A172 (cell line): ENCODE measurements around the gene FKBP4. TPM values are rescaled to one million over a fixed set of nuclear protein-coding genes. Genes with fewer than 3 reads are reported as not detected.

Source experiments
- DNase-seq: peaks from one replicate; pipeline ENCODE4 v3.0.0-alpha.2; 2015; ENCODE audit warnings: low spot score
- total RNA-seq: library from RNA; depleted of rRNA; stranded (reverse); fragments of >200 nt; shearing (Covaris generic); gene quantifications from 2 replicates; pipeline ENCODE4 v1.2.3, GENCODE V29; 2014

FKBP4 gene
- total RNA-seq, 1 experiment from 2014 or later, result 45.5 TPM

GRCh38 chr12:2779281-2779680, 15.5 kb upstream of the FKBP4 start:
- no peak for DNase-seq

DNA sequence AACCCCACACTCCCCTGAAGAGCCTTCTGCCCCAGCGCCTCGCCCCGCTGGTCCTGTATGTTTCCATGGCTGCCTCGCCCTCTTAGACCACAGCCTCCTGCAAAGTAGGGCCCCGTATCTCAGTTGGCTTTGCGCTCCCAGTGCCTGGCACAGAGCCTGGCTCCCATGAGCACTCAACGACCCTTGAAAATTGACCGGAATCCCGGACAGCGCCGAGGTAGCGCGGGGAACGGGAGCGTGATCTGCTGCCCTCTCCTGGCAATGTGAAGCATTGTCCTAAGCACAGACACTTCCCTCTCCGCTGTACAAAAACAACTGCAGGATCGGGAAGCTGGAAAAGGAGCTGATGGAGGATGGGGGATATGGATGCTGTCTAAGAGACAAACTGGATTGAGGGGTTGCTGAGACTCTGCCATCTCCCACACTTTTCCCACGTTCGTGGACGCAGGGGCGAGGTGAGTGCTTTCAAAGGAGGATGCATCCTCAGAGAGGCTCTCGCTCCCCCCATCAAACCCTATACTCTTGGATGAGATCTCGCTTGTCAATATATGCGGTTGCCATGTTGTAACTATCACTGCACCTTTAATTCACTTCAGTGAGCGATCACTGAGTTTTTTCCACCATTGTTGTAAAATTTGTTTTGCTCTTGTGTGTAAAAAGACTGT, 10.7 kb upstream of the FKBP4 start:
- peak; percentile 15 for DNase-seq

GRCh38 chr12:2785017-2785416, 9.8 kb upstream of the FKBP4 start:
- no peak for DNase-seq

DNA sequence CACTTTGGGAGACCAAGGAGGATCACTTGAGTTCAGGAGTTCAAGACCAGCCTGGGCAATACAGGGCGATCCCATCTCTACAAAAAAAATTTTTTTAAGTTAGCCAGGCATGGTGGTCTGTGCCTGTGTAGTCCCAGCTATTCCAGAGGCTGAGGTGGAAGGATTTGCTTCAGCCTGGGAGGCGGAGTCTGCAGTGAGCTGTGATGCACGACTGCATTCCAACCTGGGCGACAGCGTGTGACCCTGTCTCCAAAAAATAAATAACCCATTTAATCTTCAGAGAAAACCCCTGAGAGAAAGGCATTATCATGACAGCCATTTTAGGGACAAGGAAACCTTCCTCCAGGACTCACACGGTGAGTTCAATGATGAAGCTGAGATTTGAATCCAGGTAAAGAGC, 3.7 kb upstream of the FKBP4 start:
- no peak for DNase-seq

GRCh38 chr12:2792671-2793500, 1.9 kb upstream of the FKBP4 start:
- no peak for DNase-seq

DNA sequence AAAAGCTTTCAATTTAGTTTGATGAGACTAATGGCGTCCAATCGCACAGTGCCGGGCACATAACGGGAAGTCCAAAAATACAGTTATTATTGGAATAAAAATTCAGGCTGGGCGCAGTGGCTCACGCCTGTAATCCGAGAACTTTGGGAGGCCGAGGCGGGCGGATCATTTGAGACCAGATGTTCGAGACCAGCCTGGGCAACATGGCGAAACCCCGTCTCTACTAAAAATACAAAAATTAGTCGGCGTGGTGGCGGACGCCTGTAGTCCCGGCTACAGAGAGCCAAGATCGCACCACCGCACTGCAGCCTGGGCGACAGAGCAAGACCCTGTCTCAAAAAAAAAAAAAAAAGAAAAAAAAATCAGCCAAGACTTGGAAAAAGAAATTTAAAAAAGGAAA, 1.2 kb upstream of the FKBP4 start:
- no peak for DNase-seq

GRCh38 chr12:2794191-2794735, 507 bp upstream of the FKBP4 start:
- no peak for DNase-seq

GRCh38 chr12:2795291-2796186, 769 bp downstream of the FKBP4 start:
- DNase-seq, result peak; percentile 12

GRCh38 chr12:2796187-2796666, 1.5 kb downstream of the FKBP4 start:
- no peak for DNase-seq

DNA sequence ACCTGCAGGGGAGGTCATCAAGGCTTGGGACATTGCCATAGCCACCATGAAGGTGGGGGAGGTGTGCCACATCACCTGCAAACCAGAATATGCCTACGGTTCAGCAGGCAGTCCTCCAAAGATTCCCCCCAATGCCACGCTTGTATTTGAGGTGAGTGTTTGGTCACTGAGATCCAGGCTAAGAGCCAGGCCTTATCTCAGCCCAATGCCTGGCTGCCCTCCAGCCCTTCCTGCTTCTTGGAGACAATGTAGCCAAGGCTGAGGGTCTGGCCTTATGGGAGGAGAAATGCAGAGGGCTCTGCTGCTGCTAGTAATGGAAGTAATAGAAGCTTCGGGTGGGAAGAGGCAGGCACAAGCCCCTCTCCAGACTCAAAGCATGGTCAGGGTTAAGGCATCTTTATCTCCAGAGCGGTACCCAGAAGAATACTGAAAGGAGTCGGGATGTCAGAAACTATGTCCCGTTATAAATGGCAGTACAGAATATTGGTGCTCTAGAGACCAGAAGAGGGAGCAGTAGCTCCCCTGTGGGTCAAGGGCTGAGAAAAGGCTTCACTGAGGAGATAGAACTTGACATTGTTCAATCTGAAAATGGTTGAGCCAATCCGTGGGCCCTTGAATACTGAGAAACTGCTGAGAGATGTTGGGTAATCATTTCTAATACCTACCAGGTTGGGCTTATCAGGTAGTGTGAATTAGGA, 3.1 kb downstream of the FKBP4 start:
- DNase-seq, result no peak

GRCh38 chr12:2800046-2800570, 5.3 kb downstream of the FKBP4 start:
- no peak for DNase-seq

DNA sequence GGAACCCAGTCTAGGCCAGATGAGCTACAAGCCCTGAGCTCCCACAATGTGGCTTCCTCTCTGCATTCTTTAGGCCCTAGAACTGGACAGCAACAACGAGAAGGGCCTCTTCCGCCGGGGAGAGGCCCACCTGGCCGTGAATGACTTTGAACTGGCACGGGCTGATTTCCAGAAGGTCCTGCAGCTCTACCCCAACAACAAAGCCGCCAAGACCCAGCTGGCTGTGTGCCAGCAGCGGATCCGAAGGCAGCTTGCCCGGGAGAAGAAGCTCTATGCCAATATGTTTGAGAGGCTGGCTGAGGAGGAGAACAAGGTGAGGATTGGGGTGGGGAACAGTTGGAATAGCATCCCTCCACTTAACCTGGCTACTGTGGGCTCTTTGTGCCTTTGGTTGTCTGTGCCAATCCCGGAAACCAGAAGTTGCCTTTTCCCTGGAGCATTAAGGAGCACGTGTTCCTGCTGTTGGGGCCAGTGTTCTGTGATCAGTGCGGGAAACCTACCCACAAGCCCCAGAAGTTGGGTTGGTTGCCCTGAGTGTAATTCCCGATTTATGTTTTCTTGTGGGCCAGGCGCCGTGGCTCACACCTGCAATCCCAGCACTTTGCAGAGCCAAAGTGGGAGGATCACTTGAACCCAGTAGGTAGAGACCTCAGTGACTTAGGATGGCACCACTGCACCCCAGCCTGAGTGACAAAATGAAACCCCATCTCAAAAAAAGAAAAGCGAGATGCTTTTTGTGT, 6.4 kb downstream of the FKBP4 start:
- DNase-seq, result no peak

GRCh38 chr12:2803635-2804392, 9.0 kb downstream of the FKBP4 start:
- no peak for DNase-seq

- DNase-seq, result peak; percentile 17
Observed at GRCh38 chr12:2804393-2805142, 9.8 kb downstream of the FKBP4 start.

- no peak for DNase-seq
Observed at GRCh38 chr12:2805143-2805520, 10.4 kb downstream of the FKBP4 start.

- no peak for DNase-seq
Observed at GRCh38 chr12:2806700-2807099, 11.9 kb downstream of the FKBP4 start.

- no peak for DNase-seq
Observed at GRCh38 chr12:2811801-2812200, 17.0 kb downstream of the FKBP4 start.

- peak; percentile 95 for DNase-seq
Observed at GRCh38 chr12:2812290-2813213, 17.8 kb downstream of the FKBP4 start, which contains the start of gene ITFG2. Gene ITFG2, plus strand, starts transcription at chr12:2812668. Its CDS starts 93 bp downstream, at chr12:2812761.
